SK-N-MC (cell line): Measurements from ENCODE around the gene KPNB1.

Experiments used
- EZH2 ChIP-seq: fragments of 200-600 bp; sonication (generic); IDR thresholded peaks from one replicate; pipeline ENCODE4 v1.6.1; 2017; ENCODE audit warnings: antibody characterized with exemption
- FOXP2 ChIP-seq: optimal IDR thresholded peaks from 2 replicates; pipeline ENCODE3; 2011; ENCODE audit warnings: mild to moderate bottlenecking, moderate library complexity; ENCODE audit not compliant: insufficient read depth; ENCODE audit errors: extremely low read length, control extremely low read depth
- POLR2AphosphoS5 ChIP-seq: IDR thresholded peaks from 2 replicates; pipeline ENCODE4 v1.6.1; 2012; ENCODE audit warnings: mild to moderate bottlenecking, low read depth, low read length, borderline replicate concordance

- TF ChIP-seq POLR2AphosphoS5 (no peak), EZH2 (no peak), FOXP2 (no peak)
Measured at GRCh38 chr17:47654991-47655390, 5.3 kb downstream of the KPNB1 start.
